Smooth muscle cell (in vitro differentiated cells): ENCODE results near the gene KLF5. TPM values are rescaled to one million over a fixed set of nuclear protein-coding genes. Genes with fewer than 3 reads are reported as not detected.
"Not testable (repeated sequence)": the region's sequence is repeated elsewhere in the genome, so short reads cannot be mapped to it uniquely, and the experiment has no call there.

Experiments
- DNase-seq: peaks from one replicate; lab custom pipeline; 2025; ENCODE audit not compliant: unreplicated experiment; lab: John Stamatoyannopoulos, UW
- H2AFZ ChIP-seq: fragments of 200-600 bp; sonication (generic); 2 replicates; pipeline ENCODE4 v1.6.0; 2016; ENCODE audit warnings: antibody characterized with exemption, low read depth, mild to moderate bottlenecking
- H3F3A ChIP-seq: fragments of 200-600 bp; sonication (generic); 2 replicates; pipeline ENCODE4 v1.6.0; 2017; ENCODE audit warnings: antibody characterized with exemption, low read depth
- H3K27ac ChIP-seq: fragments of 200-600 bp; sonication (generic); 2 replicates; pipeline ENCODE4 v1.5.1; 2016; ENCODE audit warnings: low read depth, mild to moderate bottlenecking
- H3K27me3 ChIP-seq: fragments of 200-600 bp; sonication (generic); 2 replicates; pipeline ENCODE4 v1.6.1; 2016; ENCODE audit warnings: low read depth, mild to moderate bottlenecking
- H3K36me3 ChIP-seq: fragments of 200-600 bp; sonication (generic); 2 replicates; pipeline ENCODE4 v1.5.1; 2016; ENCODE audit warnings: low read depth
- H3K4me1 ChIP-seq: fragments of 200-600 bp; sonication (generic); 2 replicates; pipeline ENCODE4 v1.5.1; 2016; ENCODE audit warnings: low read depth
- H3K4me2 ChIP-seq: fragments of 200-600 bp; sonication (generic); 2 replicates; pipeline ENCODE4 v1.6.0; 2016; ENCODE audit warnings: mild to moderate bottlenecking
- H3K4me3 ChIP-seq: fragments of 200-600 bp; sonication (generic); 2 replicates; pipeline ENCODE4 v1.5.1; 2016; ENCODE audit warnings: mild to moderate bottlenecking
- H3K79me2 ChIP-seq: fragments of 200-600 bp; sonication (generic); 2 replicates; pipeline ENCODE4 v1.6.0; 2016; ENCODE audit warnings: low read depth, mild to moderate bottlenecking
- H3K9ac ChIP-seq: fragments of 200-600 bp; sonication (generic); 2 replicates; pipeline ENCODE4 v1.6.0; 2016; ENCODE audit warnings: low read depth
- H3K9me3 ChIP-seq: fragments of 200-600 bp; sonication (generic); replicated peaks from 2 replicates; pipeline ENCODE4 v1.5.1; 2016; ENCODE audit warnings: low read depth
- H4K20me1 ChIP-seq: fragments of 200-600 bp; sonication (generic); 2 replicates; pipeline ENCODE4 v1.6.0; 2016; ENCODE audit warnings: low read depth
- WGBS: methylation state at CpG from one replicate; pipeline ENCODE4 v1.1.7; 2016; ENCODE audit warnings: low lambda C conversion rate; 5-methylcytosine and 5-hydroxymethylcytosine counted together
- polyA plus RNA-seq: library from polyadenylated mRNA; unstranded; fragments of >200 nt; fragmentation: Nextera tagmentation; extraction: Ambion mirVana; gene quantifications from 2 replicates; pipeline ENCODE4 v1.2.1, GENCODE V29; 2016
- total RNA-seq: library from RNA; depleted of rRNA; stranded (reverse); fragments of >200 nt; gene quantifications from 2 replicates; pipeline ENCODE4 v1.2.3, GENCODE V29; 2014
- TF ChIP-seq, protein P1 (sequence below): fragments of 200-600 bp; sonication (generic); IDR thresholded peaks from 2 replicates; pipeline ENCODE4 v1.5.1; 2017; ENCODE audit warnings: borderline replicate concordance, mild to moderate bottlenecking, antibody characterized with exemption; ENCODE audit not compliant: insufficient read depth, poor library complexity, severe bottlenecking

Gene KLF5
- total and polyA plus RNA-seq, 2 experiments from 2014 or later = 9.7 to 30.0 TPM

DNA sequence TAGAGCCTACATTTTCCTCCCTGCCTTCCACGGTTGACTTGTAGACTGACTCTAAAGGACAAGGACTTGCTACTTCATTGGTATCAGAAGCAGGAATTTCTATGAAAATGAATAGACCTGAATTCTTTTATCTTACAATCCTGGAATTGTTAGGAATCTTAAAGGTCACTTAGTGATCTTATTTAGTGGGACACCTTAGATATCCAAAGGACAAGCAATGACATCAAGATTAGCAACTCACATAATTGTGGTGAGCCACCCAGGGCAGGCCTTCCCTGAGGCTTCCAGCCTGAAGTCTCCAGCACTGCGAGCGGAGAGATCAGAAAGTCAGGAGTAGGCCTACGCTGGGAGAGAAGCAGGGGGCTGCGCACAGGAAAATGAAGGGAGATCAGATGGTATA lies 37.8 kb downstream of the KLF5 start:
- Histone ChIP-seq H3K9ac (no peak overlapping the region), H3K27me3 (no peaks in the 10 kb centered on the region), H4K20me1 (no peaks in the 10 kb centered on the region), H3K4me1 (no peaks in the 10 kb centered on the region), H3F3A (no peaks in the 10 kb centered on the region), H3K4me3 (no peak overlapping the region), H3K27ac (peak overlapping the region; percentile 46), H3K9me3 (no peaks in the 10 kb centered on the region), H3K4me2 (no peak overlapping the region), H2AFZ (no peak overlapping the region), H3K36me3 (no peaks in the 10 kb centered on the region), H3K79me2 (no peaks in the 10 kb centered on the region)
- no peak for DNase-seq
- TF ChIP-seq, protein P1, sequence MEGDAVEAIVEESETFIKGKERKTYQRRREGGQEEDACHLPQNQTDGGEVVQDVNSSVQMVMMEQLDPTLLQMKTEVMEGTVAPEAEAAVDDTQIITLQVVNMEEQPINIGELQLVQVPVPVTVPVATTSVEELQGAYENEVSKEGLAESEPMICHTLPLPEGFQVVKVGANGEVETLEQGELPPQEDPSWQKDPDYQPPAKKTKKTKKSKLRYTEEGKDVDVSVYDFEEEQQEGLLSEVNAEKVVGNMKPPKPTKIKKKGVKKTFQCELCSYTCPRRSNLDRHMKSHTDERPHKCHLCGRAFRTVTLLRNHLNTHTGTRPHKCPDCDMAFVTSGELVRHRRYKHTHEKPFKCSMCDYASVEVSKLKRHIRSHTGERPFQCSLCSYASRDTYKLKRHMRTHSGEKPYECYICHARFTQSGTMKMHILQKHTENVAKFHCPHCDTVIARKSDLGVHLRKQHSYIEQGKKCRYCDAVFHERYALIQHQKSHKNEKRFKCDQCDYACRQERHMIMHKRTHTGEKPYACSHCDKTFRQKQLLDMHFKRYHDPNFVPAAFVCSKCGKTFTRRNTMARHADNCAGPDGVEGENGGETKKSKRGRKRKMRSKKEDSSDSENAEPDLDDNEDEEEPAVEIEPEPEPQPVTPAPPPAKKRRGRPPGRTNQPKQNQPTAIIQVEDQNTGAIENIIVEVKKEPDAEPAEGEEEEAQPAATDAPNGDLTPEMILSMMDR = no peak
- WGBS = 71% methylated on average over 5 of the region's 5 CpGs

DNA sequence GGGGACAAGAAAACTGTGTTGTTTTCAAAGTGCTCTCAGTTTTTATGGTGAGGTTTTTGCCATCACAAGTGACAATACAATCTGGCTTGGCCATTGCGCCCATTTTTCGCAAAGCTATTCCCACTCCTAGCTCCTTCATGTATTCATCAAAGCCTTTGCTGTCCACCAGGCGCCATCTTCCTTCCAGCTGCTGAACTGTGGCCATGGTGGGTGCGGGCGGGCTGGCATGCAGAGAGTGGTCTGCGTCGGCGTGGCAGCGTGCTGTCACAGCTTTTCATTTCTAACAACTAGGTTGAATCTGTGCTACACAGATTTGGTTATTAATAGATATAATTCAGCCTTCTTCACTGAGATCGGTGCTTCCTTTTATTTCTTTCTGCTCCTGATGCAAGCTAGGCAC lies 42.0 kb downstream of the KLF5 start:
- not testable (repeated sequence) for H3F3A ChIP-seq, H3K9ac ChIP-seq, H4K20me1 ChIP-seq, H3K27me3 ChIP-seq, H3K27ac ChIP-seq, H3K79me2 ChIP-seq, H3K4me2 ChIP-seq, DNase-seq, H3K4me1 ChIP-seq, H3K4me3 ChIP-seq, H3K9me3 ChIP-seq, H2AFZ ChIP-seq, H3K36me3 ChIP-seq
- whole genome bisulfite sequencing = 97% methylated on average over 10 of the region's 10 CpGs

DNA sequence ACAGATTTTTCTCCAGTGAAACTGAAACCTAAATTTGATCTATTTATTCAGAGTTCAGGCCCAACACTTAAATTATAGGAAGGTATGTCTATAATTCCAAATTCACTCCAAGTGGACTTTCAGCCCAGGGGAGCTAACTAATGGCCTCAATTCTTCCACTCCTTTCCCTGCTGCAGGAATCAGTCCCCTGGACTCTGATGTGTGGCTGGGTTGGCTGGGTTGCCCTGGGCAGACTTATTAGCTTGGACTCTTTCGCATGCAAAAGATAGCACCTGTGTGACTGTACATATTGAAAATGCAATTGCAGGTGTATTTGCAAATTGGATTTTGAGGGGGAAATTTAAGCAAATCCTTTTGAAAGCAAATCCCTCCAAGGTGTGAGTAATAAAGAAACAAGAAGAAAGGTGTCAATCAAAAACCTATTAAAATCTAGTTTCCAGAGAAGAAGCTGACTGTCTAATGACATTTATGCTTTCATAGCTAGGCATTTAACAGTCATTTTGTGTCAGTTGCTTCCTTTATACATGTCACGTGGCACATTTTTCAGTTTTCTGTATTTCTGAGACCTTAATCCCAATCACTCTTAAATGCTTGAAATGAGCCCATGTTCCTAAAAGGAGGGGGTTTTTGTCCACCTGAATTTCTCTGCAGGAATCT lies 42.7 kb downstream of the KLF5 start:
- Histone ChIP-seq H3K9ac (no peak overlapping the region), H3K9me3 (no peaks in the 10 kb centered on the region), H3K4me3 (no peak overlapping the region), H2AFZ (no peak overlapping the region), H3K79me2 (no peaks in the 10 kb centered on the region), H3K27me3 (no peaks in the 10 kb centered on the region), H4K20me1 (no peaks in the 10 kb centered on the region), H3K4me1 (no peaks in the 10 kb centered on the region), H3K36me3 (no peaks in the 10 kb centered on the region), H3F3A (no peaks in the 10 kb centered on the region), H3K4me2 (no peak overlapping the region), H3K27ac (no peak overlapping the region)
- no peak for DNase-seq
- TF ChIP-seq, protein P1 = no peak
- WGBS = 94% methylated on average over 2 of the region's 2 CpGs

DNA sequence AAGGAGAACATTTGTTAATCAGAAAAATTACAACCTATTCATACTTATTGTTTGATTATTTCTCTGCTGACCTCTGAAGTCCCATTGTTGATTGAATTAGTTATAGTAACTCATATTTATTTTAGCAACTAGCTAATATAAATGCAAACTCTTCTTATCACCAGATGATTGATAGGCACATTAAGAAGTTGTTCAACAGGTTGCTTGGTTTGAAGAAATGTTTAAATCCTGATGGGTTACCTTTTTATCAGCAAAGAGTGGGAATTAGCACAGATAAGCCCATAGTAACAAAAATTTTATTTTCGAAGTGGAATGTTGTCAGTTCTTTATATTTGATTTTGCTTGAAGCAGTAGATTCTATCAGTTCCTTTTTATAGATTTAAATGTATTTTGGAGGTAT lies 44.4 kb downstream of the KLF5 start:
- 90% methylated on average over 1 of the region's 1 CpG for WGBS

More for the DNA sequence above, 44.4 kb downstream of the KLF5 start:
- Histone ChIP-seq H3F3A (no peaks in the 10 kb centered on the region), H3K9me3 (no peaks in the 10 kb centered on the region), H3K4me3 (no peak overlapping the region), H3K36me3 (no peaks in the 10 kb centered on the region), H3K79me2 (no peaks in the 10 kb centered on the region), H3K4me1 (no peaks in the 10 kb centered on the region), H2AFZ (no peak overlapping the region), H3K27ac (no peak overlapping the region), H3K27me3 (no peaks in the 10 kb centered on the region), H3K4me2 (no peak overlapping the region), H3K9ac (no peak overlapping the region), H4K20me1 (no peaks in the 10 kb centered on the region)
- no peak for DNase-seq
- TF ChIP-seq, protein P1 = no peak
